GM12891 (cell line): ENCODE measurements around the gene NDUFB10.

Source experiments
- PAX5 ChIP-seq: IDR thresholded peaks from 2 replicates; pipeline ENCODE4 v1.6.1; 2011; ENCODE audit warnings: low read length, moderate library complexity, mild to moderate bottlenecking; ENCODE audit not compliant: insufficient read depth, severe bottlenecking
- POLR2A ChIP-seq: IDR thresholded peaks from 2 replicates; pipeline ENCODE4 v1.6.1; 2011; ENCODE audit warnings: low read depth, low read length, control low read depth
- POLR2AphosphoS5 ChIP-seq: IDR thresholded peaks from 2 replicates; pipeline ENCODE4 v1.6.1; 2011; ENCODE audit warnings: low read depth, low read length, control low read depth
- POU2F2 ChIP-seq: IDR thresholded peaks from 2 replicates; pipeline ENCODE4 v1.6.1; 2011; ENCODE audit warnings: low read depth, mild to moderate bottlenecking, control low read depth, low read length, moderate library complexity
- SPI1 ChIP-seq: IDR thresholded peaks from 2 replicates; pipeline ENCODE4 v1.6.1; 2011; ENCODE audit warnings: low read depth, low read length, control low read depth
- TAF1 ChIP-seq: IDR thresholded peaks from 2 replicates; pipeline ENCODE4 v1.6.1; 2011; ENCODE audit warnings: low read depth, low read length, control low read depth

GRCh38 chr16:1919327-1919998 is 39.9 kb upstream of the NDUFB10 start:
- TF ChIP-seq POLR2A (no peak), POLR2AphosphoS5 (no peak), SPI1 (no peak), TAF1 (no peak), PAX5 (no peak), POU2F2 (no peak)
